ENCODE results near the gene CAPNS2.

GRCh38 chr16:55561319-55561848 is 5.1 kb upstream of the CAPNS2 start:
- no peak for TF ChIP-seq EZH2phosphoT487 (IDR thresholded peaks at IDR 0.05; ENCODE audit: borderline replicate concordance, low read depth, low read length)
- TF ChIP-seq, protein P1, sequence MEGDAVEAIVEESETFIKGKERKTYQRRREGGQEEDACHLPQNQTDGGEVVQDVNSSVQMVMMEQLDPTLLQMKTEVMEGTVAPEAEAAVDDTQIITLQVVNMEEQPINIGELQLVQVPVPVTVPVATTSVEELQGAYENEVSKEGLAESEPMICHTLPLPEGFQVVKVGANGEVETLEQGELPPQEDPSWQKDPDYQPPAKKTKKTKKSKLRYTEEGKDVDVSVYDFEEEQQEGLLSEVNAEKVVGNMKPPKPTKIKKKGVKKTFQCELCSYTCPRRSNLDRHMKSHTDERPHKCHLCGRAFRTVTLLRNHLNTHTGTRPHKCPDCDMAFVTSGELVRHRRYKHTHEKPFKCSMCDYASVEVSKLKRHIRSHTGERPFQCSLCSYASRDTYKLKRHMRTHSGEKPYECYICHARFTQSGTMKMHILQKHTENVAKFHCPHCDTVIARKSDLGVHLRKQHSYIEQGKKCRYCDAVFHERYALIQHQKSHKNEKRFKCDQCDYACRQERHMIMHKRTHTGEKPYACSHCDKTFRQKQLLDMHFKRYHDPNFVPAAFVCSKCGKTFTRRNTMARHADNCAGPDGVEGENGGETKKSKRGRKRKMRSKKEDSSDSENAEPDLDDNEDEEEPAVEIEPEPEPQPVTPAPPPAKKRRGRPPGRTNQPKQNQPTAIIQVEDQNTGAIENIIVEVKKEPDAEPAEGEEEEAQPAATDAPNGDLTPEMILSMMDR (conservative IDR thresholded peaks at IDR 0.05; ENCODE audit: low read length): no peak

Data from OCI-LY7 (cell line).